Measurements from ENCODE around the gene NPFFR1.

GRCh38 chr10:70222340-70222794 is 61.4 kb downstream of the NPFFR1 start:
- no peak for TF ChIP-seq POLR2A (IDR thresholded peaks at IDR 0.05; ENCODE audit: low read depth, low read length)
- TF ChIP-seq SPI1 (IDR thresholded peaks at IDR 0.05; ENCODE audit: low read depth, low read length), result no peak
- no peak for TF ChIP-seq POLR2AphosphoS5 (IDR thresholded peaks at IDR 0.05; ENCODE audit: low read depth, low read length)
- no peak for TF ChIP-seq TAF1 (IDR thresholded peaks at IDR 0.05; ENCODE audit: low read depth, low read length)

All from GM12891 (cell line).